COR-L47 (cell line): ENCODE results near the gene ZNF300.
A peak's percentile ranks its signal among the peaks of the same experiment; 100 is the strongest.
"Not testable (repeated sequence)": the region's sequence is repeated elsewhere in the genome, so short reads cannot be mapped to it uniquely, and the experiment has no call there.

Experiments
- DNase-seq: peaks from one replicate; lab custom pipeline; 2025; lab: John Stamatoyannopoulos, UW

The ZNF300 gene

DNA sequence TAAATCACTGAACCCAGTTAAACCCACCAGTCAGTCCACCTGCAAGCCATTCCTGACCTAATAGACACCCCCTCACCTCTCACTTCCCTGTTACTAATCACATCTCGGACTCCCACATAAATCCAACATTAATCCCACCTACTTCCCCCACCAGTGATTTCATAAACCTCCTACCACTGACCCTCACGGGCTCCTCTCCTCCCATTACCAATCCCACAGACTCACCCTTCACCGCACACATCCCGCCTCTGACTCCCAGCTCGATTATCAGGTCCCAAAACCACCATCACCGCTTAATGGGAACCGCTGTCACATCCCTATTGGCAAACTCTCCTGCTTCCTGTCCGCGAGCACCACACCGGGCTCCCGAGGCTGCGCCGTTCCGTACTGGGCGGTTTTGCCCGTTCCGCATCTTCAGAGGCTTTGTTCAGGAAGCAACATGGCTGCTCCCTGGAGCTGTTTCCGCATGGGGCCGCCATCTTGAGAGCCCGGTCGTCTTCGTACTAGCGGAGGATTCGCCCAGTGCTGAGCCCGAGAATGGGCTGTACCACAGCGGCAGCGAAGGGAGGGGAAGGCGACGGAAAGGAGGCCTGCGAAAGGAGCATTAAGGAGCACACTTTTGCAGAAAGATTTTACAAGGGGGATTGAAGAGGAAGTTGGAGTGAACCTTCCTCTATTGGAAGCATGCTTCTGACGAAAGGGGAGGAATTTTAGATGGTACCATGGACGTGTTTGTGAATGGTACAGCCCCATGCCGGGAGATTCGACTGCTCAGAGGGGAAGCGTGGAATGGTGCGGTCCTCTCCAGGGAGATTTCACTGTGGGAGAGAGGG lies at the start of gene ZNF300:
TSS of gene ZNF300 (minus strand) at position 502 of the 833 bp plus-strand sequence. CDS start 1,825 bp downstream, outside the sequence.
- DNase-seq, result peak; percentile 87

DNA sequence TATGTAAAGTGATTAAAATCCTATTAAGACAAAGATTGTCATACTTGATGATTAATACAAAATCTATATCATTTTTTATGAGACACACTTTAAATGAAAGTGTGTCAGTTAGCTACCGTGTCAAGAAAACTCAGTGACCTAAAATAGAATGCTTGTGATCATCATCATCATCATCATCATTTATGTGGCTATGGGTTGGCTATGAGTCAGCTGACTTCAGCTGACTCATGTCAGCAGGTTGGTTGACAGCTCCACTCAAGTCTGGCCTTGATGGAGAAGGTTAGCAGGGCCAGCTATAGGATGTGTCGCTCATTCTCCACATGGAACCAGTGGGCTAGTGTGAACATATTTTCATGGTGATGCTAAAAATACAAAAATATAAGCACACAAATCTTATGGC lies 43.8 kb upstream of the ZNF300 start:
- no peak for DNase-seq

DNA sequence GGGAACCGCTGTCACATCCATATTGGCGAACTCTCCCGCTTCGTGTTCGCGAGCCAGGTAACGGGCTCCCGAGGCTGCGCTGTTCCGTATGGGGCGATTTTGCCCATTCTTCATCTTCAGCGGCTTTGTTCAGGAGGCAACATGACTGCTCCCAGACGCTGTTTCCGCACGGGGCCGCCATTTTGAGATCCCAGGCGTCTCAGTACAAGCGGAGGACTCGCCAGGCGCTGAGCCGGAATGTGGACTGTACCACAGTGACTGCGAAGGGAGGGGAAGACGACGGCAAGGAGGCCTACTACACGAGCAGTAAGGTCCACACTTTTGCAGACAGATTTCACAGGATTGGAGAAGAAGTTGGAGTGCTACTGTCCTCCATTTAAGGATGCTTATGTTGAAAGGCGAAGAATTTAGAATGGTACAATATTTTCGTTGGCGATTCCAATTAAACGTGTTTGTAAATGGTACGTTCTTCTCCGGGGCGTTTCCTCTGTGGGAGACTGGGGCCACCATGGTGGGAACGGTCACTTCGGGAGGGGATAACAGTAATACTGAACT lies 41.6 kb upstream of the ZNF300 start:
- no peak for DNase-seq

DNA sequence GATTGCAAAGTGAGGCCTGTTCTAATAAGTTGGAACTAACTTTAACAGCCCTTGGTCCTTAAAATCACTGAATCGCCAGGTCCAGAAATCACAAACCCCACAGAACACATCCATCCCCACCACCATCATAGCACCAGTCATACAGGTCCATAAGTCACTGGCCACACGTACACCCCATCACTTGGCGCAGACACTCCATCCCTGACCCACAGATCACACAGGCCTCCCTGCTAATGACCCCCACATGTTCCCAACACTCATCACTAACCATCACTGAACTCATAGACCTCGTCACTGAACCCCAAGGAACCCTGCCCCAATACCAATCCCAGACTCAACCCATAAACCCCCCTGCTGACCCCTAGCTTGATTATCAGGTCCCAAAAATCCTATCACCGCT lies 41.2 kb upstream of the ZNF300 start:
- DNase-seq, result no peak

DNA sequence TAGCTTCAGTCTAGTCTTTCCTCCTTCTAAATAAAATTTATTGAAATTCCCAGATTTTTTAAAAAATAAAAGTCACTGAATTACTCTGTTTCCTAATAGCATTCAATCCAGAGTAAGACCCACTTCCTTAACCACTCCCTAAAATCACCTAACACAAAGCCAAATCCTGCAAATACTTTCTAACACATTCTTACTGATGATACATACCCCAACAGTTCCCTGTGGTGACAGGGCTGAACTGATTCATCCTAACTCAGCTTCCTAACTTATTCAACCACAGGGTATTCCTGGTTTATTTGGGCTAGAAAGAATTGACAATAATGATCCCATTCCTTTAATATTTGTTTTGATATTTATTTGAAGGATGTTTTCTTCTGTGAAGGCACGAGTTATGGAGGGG lies 40.7 kb upstream of the ZNF300 start:
- no peak for DNase-seq

DNA sequence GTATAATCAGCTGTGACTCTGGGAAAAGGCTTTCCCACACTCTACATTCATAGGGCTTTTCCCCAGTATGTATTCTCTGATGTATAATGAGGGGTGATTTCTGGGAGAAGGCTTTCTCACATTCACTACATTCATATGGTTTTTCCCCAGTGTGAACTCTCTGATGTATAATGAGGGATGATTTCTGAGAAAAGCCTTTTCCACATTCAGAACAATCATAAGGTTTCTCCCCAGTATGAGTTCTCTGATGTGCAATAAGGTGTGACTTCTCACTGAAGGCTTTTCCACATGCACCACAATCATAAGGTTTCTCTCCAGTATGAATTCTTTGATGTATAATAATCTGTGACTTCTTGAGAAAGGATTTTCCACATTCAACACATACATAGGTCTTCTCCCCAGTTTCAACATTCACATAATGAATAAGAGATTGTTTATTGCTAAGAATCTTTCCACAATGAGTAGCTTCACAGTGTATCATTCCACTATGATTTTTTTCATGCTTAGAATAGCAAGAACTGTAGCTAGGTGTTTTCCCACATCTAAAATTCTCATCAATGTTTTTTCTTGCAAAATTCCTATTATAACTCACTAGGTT lies 26.7 kb upstream of the ZNF300 start:
- DNase-seq, result no peak

DNA sequence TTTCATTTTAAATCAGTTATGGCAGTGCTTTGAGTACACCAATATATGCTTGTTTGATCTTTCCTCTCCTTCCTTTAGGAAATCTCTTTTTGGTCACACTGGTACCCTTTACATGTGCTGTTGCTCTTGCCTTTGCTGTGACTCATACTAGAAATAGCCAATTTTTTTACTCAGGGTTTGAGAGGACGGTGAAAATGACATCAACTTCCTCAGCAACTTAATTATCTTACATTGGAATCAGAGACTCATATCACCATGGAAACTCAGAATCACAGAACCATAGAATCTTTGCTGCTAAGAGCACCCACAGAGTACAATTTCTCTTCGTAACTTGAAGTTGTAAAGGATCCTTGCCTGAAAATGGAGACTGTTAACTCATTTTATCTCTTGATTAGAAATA lies 13.8 kb upstream of the ZNF300 start:
- DNase-seq, result no peak

DNA sequence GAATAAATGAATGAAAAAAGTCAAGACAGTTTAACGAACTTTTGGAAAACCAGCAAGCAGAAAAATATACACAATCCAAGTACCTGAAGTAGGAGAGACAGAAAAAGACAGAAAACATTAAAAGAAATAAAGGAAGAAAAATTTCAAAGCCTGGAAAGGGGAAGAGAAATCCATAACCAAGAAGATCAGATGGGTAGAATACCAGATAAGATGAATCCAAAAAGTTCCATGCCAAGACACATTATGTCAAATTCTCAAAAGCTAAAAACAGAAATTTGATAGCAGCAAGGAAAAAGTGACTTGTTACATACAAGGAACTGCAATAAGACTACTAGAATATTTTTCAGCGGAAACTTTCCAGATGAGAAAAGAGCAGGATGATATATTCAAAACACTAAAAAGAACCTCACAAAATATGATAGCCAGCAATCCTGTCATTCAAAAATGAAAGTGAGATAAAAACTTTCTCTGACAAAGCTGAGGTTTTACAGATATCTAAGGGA lies 7.6 kb upstream of the ZNF300 start:
- DNase-seq, result no peak

DNA sequence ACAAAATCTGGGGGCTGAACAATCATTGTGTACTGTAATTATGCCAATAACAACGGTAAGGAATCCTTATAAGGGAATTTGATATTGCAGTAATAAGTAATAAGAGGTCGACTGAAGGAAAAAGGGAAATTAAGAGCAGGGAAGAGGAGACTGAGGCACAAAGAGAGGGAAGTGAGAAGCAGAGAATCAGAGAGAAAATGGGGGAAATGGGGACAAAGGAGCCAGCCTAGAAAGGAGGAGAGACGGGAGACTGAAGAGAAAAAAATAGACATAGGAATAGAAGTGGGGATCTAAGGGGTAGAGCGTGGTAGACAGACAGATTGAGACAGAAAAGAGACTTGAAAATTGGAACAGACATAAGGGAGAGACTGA lies 518 bp upstream of the ZNF300 start:
- no peak for DNase-seq

DNA sequence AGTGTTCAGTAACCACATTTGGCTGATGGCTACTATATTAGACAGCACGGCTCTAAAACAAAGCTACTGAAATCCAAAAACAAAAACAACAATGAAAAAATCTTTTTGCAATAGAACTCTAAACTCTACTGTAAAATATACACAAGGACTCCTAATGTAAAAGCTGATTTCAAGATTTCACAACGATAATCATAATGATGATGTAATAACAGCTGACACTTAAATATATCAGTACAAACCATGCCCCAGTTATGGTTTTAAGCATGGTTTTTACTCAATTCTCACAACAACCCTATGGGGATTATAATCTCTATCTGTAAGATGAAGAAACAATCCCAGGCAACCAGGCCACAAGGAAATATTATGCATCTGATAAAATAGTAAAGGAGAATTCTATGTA lies 3.3 kb downstream of the ZNF300 start:
- DNase-seq, result no peak

DNA sequence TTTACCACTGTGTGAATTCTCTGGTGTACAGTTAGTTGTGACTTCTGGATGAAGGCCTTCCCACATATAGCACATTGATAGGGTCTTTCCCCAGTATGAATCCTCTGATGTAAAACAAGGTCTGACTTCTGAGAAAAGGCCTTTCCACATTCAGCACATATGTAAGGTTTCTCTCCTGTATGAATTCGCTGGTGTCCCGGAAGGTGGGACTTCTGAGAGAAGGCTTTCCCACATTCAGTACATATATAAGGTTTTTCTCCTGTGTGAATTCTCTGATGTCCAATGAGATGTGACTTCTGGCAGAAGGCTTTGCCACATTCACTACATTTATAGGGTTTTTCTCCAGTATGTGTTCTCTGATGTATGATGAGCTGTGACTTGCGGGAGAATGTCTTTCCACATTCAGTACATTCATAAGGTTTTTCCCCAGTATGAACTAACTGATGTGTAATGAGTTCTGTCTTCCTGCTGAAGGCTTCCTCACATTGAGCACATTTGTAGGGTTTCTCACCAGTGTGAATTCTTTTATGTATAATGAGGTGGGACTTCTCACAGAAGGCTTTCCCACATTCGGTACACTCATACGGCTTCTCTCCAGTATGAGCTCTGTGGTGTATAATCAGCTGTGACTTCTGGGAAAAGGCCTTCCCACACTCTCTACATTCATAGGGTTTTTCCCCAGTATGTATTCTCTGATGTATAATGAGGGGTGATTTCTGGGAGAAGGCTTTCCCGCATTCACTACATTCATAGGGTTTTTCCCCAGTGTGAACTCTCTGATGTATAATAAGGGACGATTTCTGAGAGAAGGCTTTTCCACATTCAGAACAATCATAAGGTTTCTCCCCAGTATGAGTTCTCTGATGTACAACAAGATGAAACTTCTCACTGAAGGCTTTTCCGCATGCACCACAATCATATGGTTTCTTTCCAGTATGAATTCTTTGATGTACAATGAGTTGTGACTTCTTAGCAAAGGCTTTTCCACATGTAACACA lies 9.1 kb downstream of the ZNF300 start:
- no peak for DNase-seq

DNA sequence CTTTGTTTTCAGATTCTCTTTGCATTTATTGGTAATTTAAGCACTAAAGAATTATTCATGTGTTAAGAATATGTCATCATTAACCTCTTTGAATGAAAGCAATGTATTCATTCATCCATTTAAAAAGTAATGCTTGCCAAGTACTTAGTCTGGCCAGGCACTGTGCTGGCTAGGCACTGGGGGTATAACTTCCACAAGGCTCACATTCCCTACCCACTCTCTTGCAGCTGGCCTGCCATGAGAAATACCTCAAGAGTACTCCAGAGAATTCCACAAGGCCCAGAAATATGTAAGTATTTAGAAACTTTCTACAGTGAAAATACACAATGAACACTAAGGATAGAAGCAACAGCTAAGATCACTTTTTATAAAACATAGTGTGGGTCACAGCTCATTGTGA lies 25.4 kb downstream of the ZNF300 start:
- no peak for DNase-seq

DNA sequence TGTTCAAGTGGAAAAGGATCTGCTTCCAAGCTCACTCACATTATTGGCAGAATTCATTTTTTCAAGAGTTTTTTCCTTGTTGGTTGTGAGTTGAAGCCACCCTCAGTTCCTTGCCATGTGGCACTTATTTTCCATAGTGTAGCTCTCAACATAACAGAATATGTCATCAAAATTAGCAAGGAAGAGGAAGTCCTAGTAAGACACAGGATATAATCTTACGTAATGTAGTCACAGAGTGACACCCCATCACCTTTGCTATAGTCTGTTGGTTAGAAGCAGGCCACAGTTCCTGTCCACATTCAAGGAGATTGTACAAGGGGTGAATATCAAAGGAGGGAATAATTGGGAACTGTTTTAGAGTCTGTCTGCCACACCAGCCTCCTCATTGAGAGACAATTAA lies 42.7 kb downstream of the ZNF300 start:
- DNase-seq, result no peak

DNA sequence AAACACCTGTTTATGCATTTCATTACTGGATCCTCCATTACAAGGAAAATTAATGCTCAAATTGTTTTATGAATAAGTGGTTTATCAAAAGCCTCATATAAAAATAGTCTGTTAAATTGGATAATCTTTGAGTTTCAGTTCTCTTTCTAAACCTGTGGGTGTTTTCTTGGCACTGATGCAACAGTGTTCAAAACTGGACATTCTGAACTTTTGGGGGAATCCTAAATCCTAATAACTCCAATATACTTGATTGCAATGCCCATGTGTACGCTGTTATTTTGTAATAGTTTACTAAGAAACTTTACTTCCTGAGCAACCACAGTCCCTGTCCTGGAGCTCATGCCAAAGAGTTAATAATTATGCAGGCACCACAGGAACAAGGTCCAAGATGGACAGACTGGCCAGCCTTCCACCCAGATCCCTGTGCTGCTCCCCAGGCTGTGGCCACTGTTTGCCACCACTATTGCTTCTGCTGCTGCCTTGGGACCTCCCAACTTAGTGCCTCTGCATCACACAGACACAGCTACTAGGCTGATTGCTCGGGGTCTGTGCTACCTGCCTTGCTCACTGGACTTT lies 44.4 kb downstream of the ZNF300 start:
- DNase-seq, result no peak

DNA sequence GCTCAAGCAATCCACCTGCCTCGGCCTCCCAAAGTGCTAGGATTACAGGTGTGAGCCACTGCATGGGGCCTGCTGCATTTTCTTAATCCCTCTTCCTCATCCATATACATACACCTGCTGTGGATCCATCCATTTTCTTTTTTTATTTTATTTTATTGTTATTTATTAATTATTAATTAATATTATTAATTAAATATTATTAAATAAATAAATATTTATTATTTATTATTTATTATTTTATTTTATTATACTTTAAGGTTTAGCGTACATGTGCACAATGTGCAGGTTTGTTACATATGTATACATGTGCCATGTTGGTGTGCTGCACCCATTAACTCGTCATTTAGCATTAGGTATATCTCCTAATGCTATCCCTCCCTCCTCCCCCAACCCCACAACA lies 48.1 kb downstream of the ZNF300 start:
- not testable (repeated sequence) for DNase-seq

DNA sequence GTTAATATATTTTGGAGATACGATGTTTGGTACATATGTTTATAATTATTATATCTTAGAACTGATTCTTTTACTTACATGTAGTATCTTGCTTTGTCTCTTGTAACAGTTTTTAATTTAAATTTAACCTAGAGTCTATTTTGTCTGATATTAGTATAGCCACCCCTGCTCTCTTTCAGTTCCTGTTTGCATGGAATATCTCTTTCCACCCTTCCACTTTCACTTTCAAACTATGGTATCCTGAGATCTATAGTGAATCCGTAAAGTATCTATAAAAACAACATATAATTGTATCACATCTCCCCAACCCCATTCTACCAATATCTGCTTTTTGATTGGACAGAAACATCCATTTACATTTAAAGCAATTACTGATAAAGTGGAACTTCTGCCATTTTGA lies 51.2 kb downstream of the ZNF300 start:
- DNase-seq, result no peak

DNA sequence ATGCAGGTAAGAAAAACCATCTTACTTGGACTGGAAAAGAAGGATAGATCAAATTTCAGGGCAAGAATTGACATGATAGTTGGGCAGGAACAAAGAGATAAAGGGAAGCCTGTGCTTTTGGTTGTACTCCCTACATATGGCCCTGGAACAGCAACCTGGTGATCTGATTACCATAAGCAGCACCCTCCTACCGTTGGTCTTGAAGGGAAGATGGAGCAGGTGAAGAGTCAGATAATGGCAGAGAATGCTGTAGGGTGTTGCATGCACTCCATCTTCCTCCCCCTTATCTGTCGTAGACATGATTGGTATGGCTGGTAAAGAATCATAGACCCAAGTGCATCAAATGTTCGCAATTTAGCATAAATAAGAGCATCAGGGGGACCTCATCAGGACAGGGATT lies 53.7 kb downstream of the ZNF300 start:
- no peak for DNase-seq

DNA sequence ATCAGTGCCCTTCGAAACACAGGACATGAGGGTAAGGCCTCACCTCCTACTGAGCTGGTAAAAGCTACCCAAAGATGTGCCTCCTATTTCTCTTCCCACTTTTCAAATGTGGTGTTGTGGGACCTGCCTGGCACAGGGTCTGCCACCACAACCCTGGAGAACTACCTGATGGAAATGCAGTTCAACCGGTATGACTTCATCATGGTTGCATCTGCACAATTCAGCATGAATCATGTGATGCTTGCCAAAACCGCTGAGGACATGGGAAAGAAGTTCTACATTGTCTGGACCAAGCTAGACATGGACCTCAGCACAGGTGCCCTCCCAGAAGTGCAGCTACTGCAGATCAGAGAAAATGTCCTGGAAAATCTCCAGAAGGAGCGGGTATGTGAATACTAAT lies 56.5 kb downstream of the ZNF300 start:
- DNase-seq, result no peak

DNA sequence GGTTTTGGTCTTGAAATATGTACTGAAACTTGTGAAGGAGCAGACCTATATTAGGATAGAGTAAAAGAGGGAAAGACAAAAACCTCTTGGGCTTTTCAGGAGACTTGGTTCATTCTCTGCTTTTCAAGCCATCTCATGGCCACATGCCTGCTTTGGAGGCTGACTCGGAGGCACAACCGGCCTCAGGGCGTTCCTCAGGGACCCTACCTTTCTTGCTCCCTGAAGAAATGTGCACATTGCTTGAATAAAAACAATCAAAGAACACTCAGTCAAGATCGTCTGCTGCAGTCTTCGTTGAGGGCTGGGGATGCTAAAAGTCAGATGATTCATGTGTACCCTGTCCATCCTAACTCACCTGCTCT lies 57.5 kb downstream of the ZNF300 start:
- DNase-seq, result no peak

DNA sequence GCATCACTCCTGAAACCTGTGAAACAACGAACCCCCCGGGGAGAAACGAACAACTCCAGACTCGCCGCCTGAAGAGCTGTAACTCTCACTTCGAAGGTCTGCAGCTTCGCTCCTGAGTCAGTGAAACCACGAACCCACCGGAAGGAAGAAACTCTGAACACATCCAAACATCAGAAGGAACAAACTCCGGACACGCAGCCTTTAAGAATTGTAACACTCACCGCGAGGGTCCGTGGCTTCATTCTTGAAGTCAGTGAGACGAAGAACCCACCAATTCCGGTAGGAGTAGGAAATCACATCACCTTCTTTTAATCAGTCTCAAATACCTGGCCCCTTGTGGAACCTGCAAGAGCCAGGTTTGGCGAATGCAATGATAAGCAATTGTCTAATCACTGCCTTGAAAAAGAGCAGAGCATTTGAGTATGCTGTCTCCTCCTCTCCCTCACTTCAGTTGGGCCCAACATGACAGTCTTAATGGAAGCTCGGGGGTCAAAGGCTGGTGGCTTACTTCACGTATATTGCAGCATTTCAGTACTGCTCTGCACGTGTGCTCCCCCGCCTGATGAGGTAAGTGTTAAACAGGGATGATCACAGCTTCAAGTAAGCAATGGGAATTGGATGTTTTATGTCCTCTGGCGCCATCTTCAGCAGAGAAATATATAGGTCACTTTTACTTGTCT lies 58.0 kb downstream of the ZNF300 start:
- DNase-seq, result peak; percentile 69

DNA sequence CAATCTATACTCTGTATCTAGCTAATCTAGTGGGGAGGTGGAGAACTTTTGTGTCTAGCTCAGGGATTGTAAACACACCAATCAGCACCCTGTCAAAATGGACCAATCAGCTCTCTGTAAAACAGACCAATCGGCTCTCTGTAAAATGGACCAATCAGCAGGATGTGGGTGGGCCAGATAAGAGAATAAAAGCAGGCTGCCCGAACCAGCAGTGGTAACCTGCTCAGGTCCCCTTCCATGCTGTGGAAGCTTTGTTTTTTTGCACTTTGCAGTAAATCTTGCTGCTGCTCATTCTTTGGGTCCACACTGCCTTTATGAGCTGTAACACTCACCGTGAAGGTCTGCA lies 58.5 kb downstream of the ZNF300 start, which contains the start of gene IRGM:
TSS of gene IRGM (plus strand) at position 214 of the 346 bp plus-strand sequence. CDS start 1,603 bp downstream, outside the sequence.
- not testable (repeated sequence) for DNase-seq
